Sciatic nerve (tissue), 2 donors: ENCODE data around the gene SLC66A3. TPM values are rescaled to one million over a fixed set of nuclear protein-coding genes. Genes with fewer than 3 reads are reported as not detected.

Source experiments
- ATAC-seq: fragments of 200-7000 bp; cut with Tn5 transposase; one replicate; pipeline ENCODE4 v1.9.1; 2020; ENCODE audit warnings: mild to moderate bottlenecking, moderate library complexity
- DNase-seq: peaks from one replicate; pipeline ENCODE4 v3.0.0-alpha.2; 2020; ENCODE audit warnings: low spot score
- intact Hi-C: fragments of 100-400 bp; cut with DNase I; formaldehyde crosslinking; loops from one replicate; pipeline ENCODE4 v1.14.2; 2022
- total RNA-seq: library from RNA; stranded (reverse); fragmentation: NEBNext Ultra II Directional; extraction: Animal tissue kit (Norgen Biotek cat#: 25700); gene quantifications from one replicate; pipeline ENCODE4 v1.2.1, GENCODE V29; 2021
- donor health status: DM: no; HTN: no; CAD: no.
- donor health status: DM: no; HTN: no; CAD: no.

Gene SLC66A3
- total RNA-seq, 1 donor from 2014 or later, result 47.7 TPM

- DNase-seq, result no peak
- ATAC-seq, result peak; percentile 30
- intact Hi-C loops, result loop anchor here (5.0 to 10.0 kb wide), 2 partner anchors 281 to 449 kb away; no protein-coding TSS in a partner anchor
Observed at GRCh38 chr2:11133238-11133935, 21.9 kb upstream of the SLC66A3 start.

GRCh38 chr2:11133936-11134320, 21.3 kb upstream of the SLC66A3 start:
- ATAC-seq, result no peak
- no peak for DNase-seq
- intact Hi-C loops, result loop anchor here (5.0 to 10.0 kb wide), 2 partner anchors 281 to 448 kb away; no protein-coding TSS in a partner anchor

- intact Hi-C loops, result loop anchor here (5.0 to 10.0 kb wide), 2 partner anchors 280 to 448 kb away; no protein-coding TSS in a partner anchor
Observed at GRCh38 chr2:11134349-11134748, 20.9 kb upstream of the SLC66A3 start.

GRCh38 chr2:11140492-11140891, 14.8 kb upstream of the SLC66A3 start:
- ATAC-seq (no peak), DNase-seq (no peak)
- intact Hi-C loops, result no loop called here

More at GRCh38 chr2:11134349-11134748, 20.9 kb upstream of the SLC66A3 start:
- ATAC-seq (no peak), DNase-seq (no peak)

- no peak for ATAC-seq
- no peak for DNase-seq
- intact Hi-C loops, result no loop called here
Observed at GRCh38 chr2:11141319-11141718, 13.9 kb upstream of the SLC66A3 start.

- intact Hi-C loops, result no loop called here
Observed at GRCh38 chr2:11142330-11142729, 12.9 kb upstream of the SLC66A3 start.

GRCh38 chr2:11142987-11143386, 12.3 kb upstream of the SLC66A3 start:
- no peak for DNase-seq
- no peak for ATAC-seq
- intact Hi-C loops, result no loop called here

More at GRCh38 chr2:11142330-11142729, 12.9 kb upstream of the SLC66A3 start:
- no peak for DNase-seq
- no peak for ATAC-seq

GRCh38 chr2:11144077-11144737, 11.1 kb upstream of the SLC66A3 start:
- intact Hi-C loops, result no loop called here
- ATAC-seq, result no peak
- no peak for DNase-seq

GRCh38 chr2:11144738-11145079, 10.6 kb upstream of the SLC66A3 start:
- intact Hi-C loops, result no loop called here
- no peak for ATAC-seq
- no peak for DNase-seq

- intact Hi-C loops, result no loop called here
Observed at GRCh38 chr2:11145350-11145749, 9.9 kb upstream of the SLC66A3 start.

GRCh38 chr2:11146076-11146475, 9.2 kb upstream of the SLC66A3 start:
- intact Hi-C loops, result no loop called here
- DNase-seq (no peak), ATAC-seq (no peak)

More at GRCh38 chr2:11145350-11145749, 9.9 kb upstream of the SLC66A3 start:
- no peak for DNase-seq
- no peak for ATAC-seq

GRCh38 chr2:11147263-11147662, 8.0 kb upstream of the SLC66A3 start:
- no peak for DNase-seq
- intact Hi-C loops, result no loop called here
- no peak for ATAC-seq

- ATAC-seq, result no peak
- no peak for DNase-seq
- intact Hi-C loops, result no loop called here
Observed at GRCh38 chr2:11152591-11152990, 2.7 kb upstream of the SLC66A3 start.

- ATAC-seq (peak; percentile 48), DNase-seq (peak; percentile 74)
- intact Hi-C loops, result no loop called here
Observed at GRCh38 chr2:11154016-11154922, 998 bp upstream of the SLC66A3 start.

- intact Hi-C loops, result no loop called here
- peak; percentile 99 for DNase-seq
- peak; percentile 96 for ATAC-seq
Observed at GRCh38 chr2:11154923-11155380, 315 bp upstream of the SLC66A3 start.

- ATAC-seq (no peak), DNase-seq (no peak)
- intact Hi-C loops, result no loop called here
Observed at GRCh38 chr2:11156396-11157075, 1.3 kb downstream of the SLC66A3 start.

- DNase-seq, result no peak
- no peak for ATAC-seq
- intact Hi-C loops, result no loop called here
Observed at GRCh38 chr2:11157296-11157695, 2.0 kb downstream of the SLC66A3 start.

GRCh38 chr2:11157731-11158130, 2.5 kb downstream of the SLC66A3 start:
- ATAC-seq, result no peak
- no peak for DNase-seq
- intact Hi-C loops, result no loop called here
